Mononuclear cell (primary cell): ENCODE data around the gene ZNHIT6. TPM values are rescaled to one million over a fixed set of nuclear protein-coding genes. Genes with fewer than 3 reads are reported as not detected.

Experiments used
- H3K27me3 ChIP-seq: 2 replicates; pipeline ENCODE4 v1.6.0; 2011; ENCODE audit warnings: low read length, control low read depth; ENCODE audit not compliant: insufficient read depth
- H3K4me1 ChIP-seq: 2 replicates; pipeline ENCODE4 v1.5.1; 2011; ENCODE audit warnings: mild to moderate bottlenecking, low read length, control low read depth; ENCODE audit not compliant: insufficient read depth
- H3K4me3 ChIP-seq: 2 replicates; pipeline ENCODE4 v1.5.1; 2011; ENCODE audit warnings: mild to moderate bottlenecking, low read length, moderate library complexity
- H3K9me3 ChIP-seq: 2 replicates; pipeline ENCODE4 v1.5.1; 2011; ENCODE audit warnings: low read depth, mild to moderate bottlenecking, control low read depth, low read length
- total RNA-seq: library from RNA; depleted of rRNA; stranded (reverse); fragments of >200 nt; gene quantifications from one replicate; pipeline ENCODE4 v1.2.3, GENCODE V29; 2012

Gene ZNHIT6
- total RNA-seq, 1 donor: 8.6 TPM

GRCh38 chr1:85616364-85616705 is 91.9 kb downstream of the ZNHIT6 start:
- no peaks in the 10 kb centered on the region for H3K27me3 ChIP-seq
- H3K9me3 ChIP-seq: no peaks in the 10 kb centered on the region
- no peak overlapping the region for H3K4me3 ChIP-seq
- no peaks in the 10 kb centered on the region for H3K4me1 ChIP-seq

- no peaks in the 10 kb centered on the region for H3K9me3 ChIP-seq
- H3K4me1 ChIP-seq: no peaks in the 10 kb centered on the region
- H3K4me3 ChIP-seq: no peak overlapping the region
- no peaks in the 10 kb centered on the region for H3K27me3 ChIP-seq
These were observed 92.5 kb downstream of the ZNHIT6 start for GRCh38 chr1:85615586-85616363.

- Histone ChIP-seq H3K4me3 (no peak overlapping the region), H3K27me3 (no peaks in the 10 kb centered on the region), H3K9me3 (no peaks in the 10 kb centered on the region), H3K4me1 (no peaks in the 10 kb centered on the region)
These were observed 95.4 kb downstream of the ZNHIT6 start for GRCh38 chr1:85612704-85613361.

- no peaks in the 10 kb centered on the region for H3K9me3 ChIP-seq
- no peaks in the 10 kb centered on the region for H3K4me1 ChIP-seq
- no peaks in the 10 kb centered on the region for H3K27me3 ChIP-seq
- H3K4me3 ChIP-seq: no peak overlapping the region
These were observed 96.4 kb downstream of the ZNHIT6 start for GRCh38 chr1:85611856-85612255.

- Histone ChIP-seq H3K4me3 (no peak overlapping the region), H3K9me3 (no peaks in the 10 kb centered on the region), H3K27me3 (no peaks in the 10 kb centered on the region), H3K4me1 (no peaks in the 10 kb centered on the region)
These were observed 96.8 kb downstream of the ZNHIT6 start for GRCh38 chr1:85611425-85611824.

- no peaks in the 10 kb centered on the region for H3K27me3 ChIP-seq
- no peaks in the 10 kb centered on the region for H3K9me3 ChIP-seq
- no peak overlapping the region for H3K4me3 ChIP-seq
- no peaks in the 10 kb centered on the region for H3K4me1 ChIP-seq
These were observed 98.3 kb downstream of the ZNHIT6 start for GRCh38 chr1:85609976-85610375.

GRCh38 chr1:85608851-85609250 is 99.4 kb downstream of the ZNHIT6 start:
- Histone ChIP-seq H3K4me1 (no peaks in the 10 kb centered on the region), H3K4me3 (no peak overlapping the region), H3K27me3 (no peaks in the 10 kb centered on the region), H3K9me3 (no peaks in the 10 kb centered on the region)

- no peak overlapping the region for H3K4me3 ChIP-seq
- H3K9me3 ChIP-seq: no peaks in the 10 kb centered on the region
- no peaks in the 10 kb centered on the region for H3K4me1 ChIP-seq
- H3K27me3 ChIP-seq: no peaks in the 10 kb centered on the region
These were observed 100.3 kb downstream of the ZNHIT6 start for GRCh38 chr1:85607921-85608265.

GRCh38 chr1:85607126-85607920 is 100.9 kb downstream of the ZNHIT6 start:
- H3K4me1 ChIP-seq: no peaks in the 10 kb centered on the region
- no peaks in the 10 kb centered on the region for H3K27me3 ChIP-seq
- H3K4me3 ChIP-seq: no peak overlapping the region
- H3K9me3 ChIP-seq: no peaks in the 10 kb centered on the region

GRCh38 chr1:85606414-85606800 is 101.8 kb downstream of the ZNHIT6 start:
- no peaks in the 10 kb centered on the region for H3K9me3 ChIP-seq
- no peak overlapping the region for H3K4me3 ChIP-seq
- no peaks in the 10 kb centered on the region for H3K27me3 ChIP-seq
- no peaks in the 10 kb centered on the region for H3K4me1 ChIP-seq

GRCh38 chr1:85605484-85606413 is 102.5 kb downstream of the ZNHIT6 start:
- Histone ChIP-seq H3K4me1 (no peaks in the 10 kb centered on the region), H3K9me3 (no peaks in the 10 kb centered on the region), H3K27me3 (no peaks in the 10 kb centered on the region), H3K4me3 (no peak overlapping the region)

GRCh38 chr1:85604298-85604997 is 103.8 kb downstream of the ZNHIT6 start:
- Histone ChIP-seq H3K27me3 (no peaks in the 10 kb centered on the region), H3K9me3 (no peaks in the 10 kb centered on the region), H3K4me3 (no peak overlapping the region), H3K4me1 (no peaks in the 10 kb centered on the region)

- Histone ChIP-seq H3K9me3 (no peaks in the 10 kb centered on the region), H3K27me3 (no peaks in the 10 kb centered on the region), H3K4me3 (no peak overlapping the region), H3K4me1 (no peaks in the 10 kb centered on the region)
These were observed 105.0 kb downstream of the ZNHIT6 start for GRCh38 chr1:85603086-85603880.
